ENCODE measurements around the gene CD244.

GRCh38 chr1:160879056-160879455 lies 16.4 kb upstream of the CD244 start:
- TF ChIP-seq, protein P1, sequence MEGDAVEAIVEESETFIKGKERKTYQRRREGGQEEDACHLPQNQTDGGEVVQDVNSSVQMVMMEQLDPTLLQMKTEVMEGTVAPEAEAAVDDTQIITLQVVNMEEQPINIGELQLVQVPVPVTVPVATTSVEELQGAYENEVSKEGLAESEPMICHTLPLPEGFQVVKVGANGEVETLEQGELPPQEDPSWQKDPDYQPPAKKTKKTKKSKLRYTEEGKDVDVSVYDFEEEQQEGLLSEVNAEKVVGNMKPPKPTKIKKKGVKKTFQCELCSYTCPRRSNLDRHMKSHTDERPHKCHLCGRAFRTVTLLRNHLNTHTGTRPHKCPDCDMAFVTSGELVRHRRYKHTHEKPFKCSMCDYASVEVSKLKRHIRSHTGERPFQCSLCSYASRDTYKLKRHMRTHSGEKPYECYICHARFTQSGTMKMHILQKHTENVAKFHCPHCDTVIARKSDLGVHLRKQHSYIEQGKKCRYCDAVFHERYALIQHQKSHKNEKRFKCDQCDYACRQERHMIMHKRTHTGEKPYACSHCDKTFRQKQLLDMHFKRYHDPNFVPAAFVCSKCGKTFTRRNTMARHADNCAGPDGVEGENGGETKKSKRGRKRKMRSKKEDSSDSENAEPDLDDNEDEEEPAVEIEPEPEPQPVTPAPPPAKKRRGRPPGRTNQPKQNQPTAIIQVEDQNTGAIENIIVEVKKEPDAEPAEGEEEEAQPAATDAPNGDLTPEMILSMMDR (IDR thresholded peaks at IDR 0.05; ENCODE audit: extremely low read depth in 1 of 2, insufficient read depth in 1 of 2, low read depth in 1 of 2, low read length in 2 of 2), result no peak
- TF ChIP-seq POLR2A (IDR thresholded peaks at IDR 0.05; ENCODE audit: low read depth, low read length), result no peak

Data from endothelial cell of umbilical vein (primary cell).